GM10248 (cell line): ENCODE results near the gene GMPR.

Experiments
- CTCF ChIA-PET: fragments of 300-600 bp; sonication (Branson Sonifier 250); formaldehyde crosslinking; extraction: SDS; loops from one replicate; lab custom pipeline; 2021; ENCODE audit warnings: antibody characterized with exemption; lab: Yijun Ruan, JAX
- POLR2A ChIA-PET: fragments of 350-650 bp; sonication (Branson Sonifier 250); formaldehyde crosslinking; extraction: SDS; loops from one replicate; lab custom pipeline; 2020; ENCODE audit warnings: antibody characterized with exemption; lab: Yijun Ruan, JAX
- DNase-seq: peaks from one replicate; pipeline ENCODE4 v3.0.0; 2012; ENCODE audit errors: extremely low spot score
- TF ChIP-seq, protein P1 (sequence below): IDR thresholded peaks from 2 replicates; pipeline ENCODE4 v1.5.1; 2012; ENCODE audit warnings: mild to moderate bottlenecking, low read depth; ENCODE audit errors: extremely low read depth, missing control alignments, control extremely low read depth

The GMPR gene

DNA sequence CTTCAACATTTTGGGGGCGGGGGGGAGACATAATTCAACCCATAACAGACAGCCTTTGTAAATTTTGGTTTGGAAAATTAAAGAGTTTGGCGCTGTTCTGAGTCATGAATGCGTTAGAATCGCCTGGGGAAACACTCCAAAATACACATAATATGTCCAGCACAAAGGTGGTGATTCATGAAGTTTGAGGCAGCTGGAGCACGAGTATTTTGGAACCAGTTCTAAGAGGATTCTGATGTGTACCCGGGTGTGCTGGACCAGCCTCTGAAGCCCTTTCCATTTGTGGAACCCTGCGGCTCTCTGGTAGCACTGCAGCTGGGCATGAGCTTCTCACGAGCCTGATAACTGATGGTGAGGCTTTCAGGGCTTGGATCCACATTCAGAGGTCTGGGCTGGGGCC, 4.7 kb downstream of the GMPR start:
- ChIA-PET POLR2A (no interaction called here), CTCF (no interaction called here)
- no peak for DNase-seq
- TF ChIP-seq, protein P1, sequence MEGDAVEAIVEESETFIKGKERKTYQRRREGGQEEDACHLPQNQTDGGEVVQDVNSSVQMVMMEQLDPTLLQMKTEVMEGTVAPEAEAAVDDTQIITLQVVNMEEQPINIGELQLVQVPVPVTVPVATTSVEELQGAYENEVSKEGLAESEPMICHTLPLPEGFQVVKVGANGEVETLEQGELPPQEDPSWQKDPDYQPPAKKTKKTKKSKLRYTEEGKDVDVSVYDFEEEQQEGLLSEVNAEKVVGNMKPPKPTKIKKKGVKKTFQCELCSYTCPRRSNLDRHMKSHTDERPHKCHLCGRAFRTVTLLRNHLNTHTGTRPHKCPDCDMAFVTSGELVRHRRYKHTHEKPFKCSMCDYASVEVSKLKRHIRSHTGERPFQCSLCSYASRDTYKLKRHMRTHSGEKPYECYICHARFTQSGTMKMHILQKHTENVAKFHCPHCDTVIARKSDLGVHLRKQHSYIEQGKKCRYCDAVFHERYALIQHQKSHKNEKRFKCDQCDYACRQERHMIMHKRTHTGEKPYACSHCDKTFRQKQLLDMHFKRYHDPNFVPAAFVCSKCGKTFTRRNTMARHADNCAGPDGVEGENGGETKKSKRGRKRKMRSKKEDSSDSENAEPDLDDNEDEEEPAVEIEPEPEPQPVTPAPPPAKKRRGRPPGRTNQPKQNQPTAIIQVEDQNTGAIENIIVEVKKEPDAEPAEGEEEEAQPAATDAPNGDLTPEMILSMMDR, result no peak

DNA sequence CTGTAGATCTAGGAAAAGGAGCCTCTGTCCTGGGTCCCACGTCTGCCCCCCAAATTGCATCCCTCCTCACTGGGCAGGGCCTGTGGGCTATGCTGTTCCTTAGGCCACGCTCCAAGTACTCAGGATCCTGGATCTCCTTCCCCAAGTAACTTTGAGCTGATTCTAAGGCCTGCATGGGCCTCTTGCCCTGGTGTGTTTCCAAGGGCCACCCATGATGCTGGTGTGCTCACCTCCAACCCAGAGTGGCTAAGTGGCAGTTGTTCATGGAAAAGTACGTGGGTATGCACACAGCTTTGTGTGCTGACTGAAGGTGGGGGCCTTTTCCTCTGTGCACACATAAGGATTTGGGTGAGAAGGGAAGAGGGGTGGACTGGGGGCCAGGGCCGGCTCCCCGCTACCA, 5.3 kb downstream of the GMPR start:
- TF ChIP-seq, protein P1, result no peak
- CTCF ChIA-PET, result interaction anchor here (0.9 kb wide), 1 partner anchor 552 kb away, joined by 3 read pairs; no protein-coding TSS in a partner anchor
- DNase-seq, result no peak
- POLR2A ChIA-PET, result no interaction called here

DNA sequence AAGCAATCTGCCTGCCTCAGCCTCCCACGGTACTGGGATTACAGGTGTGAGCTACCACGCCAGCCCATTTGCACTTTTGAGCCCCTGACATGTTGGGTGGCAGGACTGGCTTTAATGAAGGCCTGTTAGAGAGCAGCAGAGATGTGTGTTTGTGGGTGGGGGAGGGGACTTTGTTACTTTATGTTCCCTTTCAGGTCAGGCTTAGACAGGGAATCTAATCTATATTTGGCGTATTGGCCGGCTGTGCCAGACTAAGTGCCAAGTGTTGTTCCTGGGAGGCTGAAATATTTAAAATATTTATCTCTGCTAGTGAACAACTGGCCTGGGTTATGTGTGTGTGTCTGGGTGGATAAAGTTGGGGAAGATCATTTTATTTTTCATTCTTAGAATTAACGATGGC, 6.1 kb downstream of the GMPR start:
- ChIA-PET POLR2A (no interaction called here), CTCF (interaction anchor here (0.9 kb wide), 1 partner anchor 553 kb away, joined by 3 read pairs; no protein-coding TSS in a partner anchor)
- no peak for DNase-seq
- TF ChIP-seq, protein P1, result no peak

DNA sequence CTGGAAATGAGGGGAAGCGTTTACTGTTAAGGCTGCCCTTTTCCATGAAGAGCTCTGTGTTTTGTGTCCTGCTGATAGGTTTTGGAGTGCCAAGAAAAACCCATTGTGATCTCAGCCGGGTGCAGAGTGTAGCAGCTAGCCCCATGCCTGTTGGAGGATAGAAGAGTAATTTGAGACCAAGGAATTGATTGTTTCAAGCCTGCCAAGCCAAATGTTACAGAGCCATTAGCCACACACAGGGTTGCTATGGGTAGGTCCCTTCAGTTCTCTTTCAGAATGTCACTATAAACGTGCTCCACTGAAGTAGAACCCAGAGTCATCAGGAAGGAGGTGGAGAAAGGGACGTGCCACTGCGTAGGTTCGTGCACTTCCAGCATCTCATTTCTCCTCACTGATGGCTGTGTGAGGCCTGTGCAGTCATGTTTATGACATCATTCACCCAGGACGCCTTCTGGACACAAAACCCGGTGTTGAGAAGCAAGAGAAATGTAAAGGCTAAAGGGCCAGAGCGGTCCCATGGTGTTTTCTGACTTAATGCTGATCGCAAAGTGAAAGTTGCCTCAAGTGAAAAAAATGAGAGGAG, 6.6 kb downstream of the GMPR start:
- ChIA-PET POLR2A (no interaction called here), CTCF (no interaction called here)
- TF ChIP-seq, protein P1, result no peak
- no peak for DNase-seq

DNA sequence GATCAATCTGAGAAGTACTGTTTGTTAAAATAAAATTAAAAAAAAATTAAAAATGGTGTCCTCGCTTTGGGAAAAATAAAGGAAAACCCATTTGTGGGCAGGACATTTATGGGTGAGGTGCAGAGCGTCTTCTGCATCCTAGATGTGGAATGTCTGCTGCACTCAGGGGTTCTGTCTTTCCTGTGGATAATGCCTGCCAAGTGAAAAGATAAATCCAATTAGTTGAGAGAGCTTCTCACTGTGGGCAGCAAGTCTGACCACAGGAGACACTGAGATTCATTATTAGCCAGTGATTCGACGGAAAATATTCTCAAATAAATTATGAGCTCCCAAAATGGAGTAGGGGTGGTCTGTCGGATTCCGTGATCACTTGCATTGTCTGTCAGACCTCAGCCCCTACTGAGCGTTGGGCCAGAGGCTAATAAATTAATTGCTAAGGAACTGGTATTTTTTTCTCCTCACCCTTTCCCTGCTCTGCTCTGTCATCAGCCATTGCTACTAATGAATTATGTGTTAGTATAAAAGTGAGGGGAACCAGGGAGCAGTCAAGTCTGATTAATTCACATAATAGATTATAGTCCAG, 10.0 kb downstream of the GMPR start:
- TF ChIP-seq, protein P1, result no peak
- ChIA-PET POLR2A (no interaction called here), CTCF (interaction anchor here (1.5 kb wide), 1 partner anchor 8 kb away, joined by 3 read pairs; no protein-coding TSS in a partner anchor)
- no peak for DNase-seq

DNA sequence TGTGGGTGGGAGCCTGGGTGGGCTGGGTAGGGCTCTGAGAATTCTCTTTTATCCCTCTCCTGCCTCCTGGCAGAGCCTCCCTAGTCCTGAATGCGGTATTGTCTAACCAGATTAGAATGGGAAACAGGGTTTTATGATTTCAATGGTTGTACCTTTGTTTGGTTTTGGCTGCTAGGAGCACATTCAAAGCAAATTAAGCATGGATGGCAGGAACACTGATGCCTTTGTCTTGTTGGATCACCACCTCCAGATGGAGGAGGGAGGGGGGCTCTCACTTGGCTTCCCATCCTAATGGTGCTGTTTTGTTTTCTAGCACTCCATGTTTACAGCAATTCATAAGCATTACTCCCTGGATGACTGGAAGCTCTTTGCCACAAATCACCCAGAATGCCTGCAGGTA, 11.6 kb downstream of the GMPR start:
- TF ChIP-seq, protein P1, result no peak
- ChIA-PET POLR2A (no interaction called here), CTCF (no interaction called here)
- no peak for DNase-seq
